K562 (cell line): ENCODE measurements around the gene SLC22A23. TPM values are rescaled to one million over a fixed set of nuclear protein-coding genes. Genes with fewer than 3 reads are reported as not detected.

Experiments
- ATAC-seq: fragments of 200-7000 bp; cut with Tn5 transposase; 3 replicates; pipeline ENCODE4 v1.9.1; 2020; ENCODE audit warnings: moderate library complexity
- BruUV-seq: library from RNA; stranded (reverse); fragments of 400-500 nt; replicated peaks from 2 replicates; lab custom pipeline; 2021; lab: Mats Ljungman, UMichigan
- CTCF ChIA-PET: fragments of 300-600 bp; formaldehyde crosslinking; extraction: SDS; loops from one replicate; lab custom pipeline; 2021; ENCODE audit warnings: low intra/inter-chr PET ratio; lab: Yijun Ruan, JAX
- POLR2A ChIA-PET: fragments of 300-600, 350-650 bp; sonication (Branson Sonifier 250); formaldehyde crosslinking; extraction: SDS; loops from one replicate; lab custom pipeline; 2021; ENCODE audit warnings: antibody characterized with exemption, inconsistent platforms; lab: Yijun Ruan, JAX
- DNase-seq, 4 experiments: peaks; one replicate each; pipeline versions ENCODE4 v3.0.0 to v3.0.0-alpha.2; 2011 to 2018; ENCODE audit warnings: low spot score in 3 of 4, mixed read lengths in 3 of 4; ENCODE audit errors: extremely low read depth in 1 of 4
- FAIRE-seq: peaks from 2 replicates; lab custom pipeline; 2011; peaks lifted over from hg19 to GRCh38; lab: Jason Lieb, UNC
- H2AFZ ChIP-seq: 2 replicates; pipeline ENCODE4 v1.6.0; 2011; ENCODE audit warnings: low read depth, low read length, control low read depth, inconsistent platforms
- H3K27ac ChIP-seq: fragments of 200-600 bp; 3 replicates; pipeline ENCODE4 v1.8.0; 2011; ENCODE audit warnings: low read depth, mild to moderate bottlenecking, control low read depth, inconsistent platforms, low read length, moderate library complexity, mixed read lengths; ENCODE audit errors: extremely low read depth
- H3K27me3 ChIP-seq, 2 experiments: fragments of 300-600 bp in 1 of 2; 2 replicates in 1 of 2; 3 replicates in 1 of 2; pipeline versions ENCODE4 v1.6.0 to v1.8.0; 2011; ENCODE audit warnings: inconsistent platforms in 2 of 2, low read length in 2 of 2, mild to moderate bottlenecking in 1 of 2, mixed read lengths in 1 of 2, moderate library complexity in 1 of 2; ENCODE audit not compliant: control insufficient read depth in 2 of 2, insufficient read depth in 2 of 2
- H3K36me3 ChIP-seq: fragments of 300-600 bp; 3 replicates; pipeline ENCODE4 v1.8.0; 2011; ENCODE audit warnings: mild to moderate bottlenecking, low read length, inconsistent platforms; ENCODE audit not compliant: control insufficient read depth, insufficient read depth
- H3K4me1 ChIP-seq, 2 experiments: fragments of 200-600 bp in 1 of 2; replicated peaks in 1 of 2; 2 replicates in 1 of 2; 3 replicates in 1 of 2; pipeline versions ENCODE4 v1.5.1 to v1.8.0; 2011; ENCODE audit warnings: inconsistent platforms in 2 of 2, low read length in 2 of 2, mild to moderate bottlenecking in 1 of 2, mixed read lengths in 1 of 2, moderate library complexity in 1 of 2; ENCODE audit not compliant: control insufficient read depth in 2 of 2, insufficient read depth in 2 of 2
- H3K4me2 ChIP-seq: 2 replicates; pipeline ENCODE4 v1.6.1; 2011; ENCODE audit warnings: low read length, control low read depth, inconsistent platforms, mixed read lengths; ENCODE audit not compliant: insufficient read depth
- H3K4me3 ChIP-seq: fragments of 200-600 bp; sonication (generic), shearing (Covaris generic); 2 replicates; pipeline ENCODE4 v1.5.1; 2016; ENCODE audit warnings: control low read depth, inconsistent platforms
- H3K79me2 ChIP-seq: fragments of 200-600 bp; 3 replicates; pipeline ENCODE4 v1.8.0; 2011; ENCODE audit warnings: low read length, inconsistent platforms; ENCODE audit not compliant: control insufficient read depth, insufficient read depth
- H3K9ac ChIP-seq, 2 experiments: 2 replicates each; pipeline versions ENCODE4 v1.6.0 to v1.6.1; 2011; ENCODE audit warnings: low read depth in 2 of 2, low read length in 2 of 2, control low read depth in 1 of 2, inconsistent platforms in 1 of 2, mild to moderate bottlenecking in 1 of 2, mixed read lengths in 1 of 2; ENCODE audit not compliant: insufficient read depth in 1 of 2
- H3K9me1 ChIP-seq: one replicate; pipeline ENCODE4 v1.6.0; 2011; ENCODE audit warnings: inconsistent platforms, mild to moderate bottlenecking, low read length, moderate library complexity; ENCODE audit not compliant: control insufficient read depth, insufficient read depth
- H3K9me3 ChIP-seq: replicated peaks from 2 replicates; pipeline ENCODE4 v1.5.1; 2011; ENCODE audit warnings: low read depth, low read length, inconsistent platforms; ENCODE audit not compliant: control insufficient read depth, insufficient read depth
- H4K20me1 ChIP-seq: replicated peaks from 2 replicates; pipeline ENCODE4 v1.6.1; 2011; ENCODE audit warnings: low read length, inconsistent platforms, mixed read lengths; ENCODE audit not compliant: control insufficient read depth, insufficient read depth
- ATF2 ChIP-seq: sonication (generic); formaldehyde crosslinking; IDR thresholded peaks from 2 replicates; pipeline ENCODE4 v1.8.1; 2022; ENCODE audit warnings: missing genetic modification reagents
- EZH2 ChIP-seq: IDR thresholded peaks from 2 replicates; pipeline ENCODE4 v1.6.1; 2012; ENCODE audit warnings: low read depth, mild to moderate bottlenecking, inconsistent platforms, low read length, borderline replicate concordance
- HNRNPLL ChIP-seq: fragments of 200-400 bp; formaldehyde crosslinking; IDR thresholded peaks from 2 replicates; pipeline ENCODE4 v1.6.1; 2017; ENCODE audit warnings: low read length, low read depth, mild to moderate bottlenecking; ENCODE audit not compliant: poor library complexity, severe bottlenecking
- MEIS2 ChIP-seq: fragments of 450-650 bp; IDR thresholded peaks from 2 replicates; pipeline ENCODE4 v1.6.1; 2014; ENCODE audit warnings: mild to moderate bottlenecking; ENCODE audit not compliant: partially characterized antibody
- NR0B1 ChIP-seq: fragments of 450-650 bp; IDR thresholded peaks from one replicate; pipeline ENCODE4 v1.6.1; 2018; ENCODE audit warnings: mild to moderate bottlenecking, moderate library complexity; ENCODE audit not compliant: partially characterized antibody
- PBX2 ChIP-seq, 2 experiments: IDR thresholded peaks in 1 of 2; conservative IDR thresholded peaks in 1 of 2; 2 replicates each; pipeline ENCODE4 v1.6.1; 2016; ENCODE audit warnings: low read depth in 2 of 2, mild to moderate bottlenecking in 1 of 2, missing compliant biosample characterization in 1 of 2, missing genetic modification characterization in 1 of 2, moderate library complexity in 1 of 2
- PKNOX1 ChIP-seq: fragments of 450-650 bp; IDR thresholded peaks from 2 replicates; pipeline ENCODE4 v1.6.1; 2016
- RB1 ChIP-seq: fragments of 450-650 bp; IDR thresholded peaks from 2 replicates; pipeline ENCODE4 v1.6.1; 2017; ENCODE audit warnings: low read depth, mild to moderate bottlenecking
- SMAD2 ChIP-seq: fragments of 150-350 bp; IDR thresholded peaks from 2 replicates; pipeline ENCODE4 v1.6.1; 2014; ENCODE audit warnings: low read depth, mild to moderate bottlenecking, low read length
- YY1 ChIP-seq, 3 experiments: IDR thresholded peaks; 2 replicates each; pipeline ENCODE4 v1.6.1; 2011; ENCODE audit warnings: low read length in 2 of 3, mild to moderate bottlenecking in 2 of 3, moderate library complexity in 2 of 3, borderline replicate concordance in 1 of 3, control low read depth in 1 of 3, low read depth in 1 of 3; ENCODE audit not compliant: insufficient read depth in 3 of 3, insufficient replicate concordance in 2 of 3, control insufficient read depth in 1 of 3, insufficient read length in 1 of 3; ENCODE audit errors: extremely low read depth in 1 of 3
- ZNF764 ChIP-seq: fragments of 250-450 bp; sonication (Bioruptor Pico); IDR thresholded peaks from 2 replicates; pipeline ENCODE4 v1.4.0; 2020; ENCODE audit warnings: low read depth, mild to moderate bottlenecking, moderate library complexity
- WGBS: fragments of 100-300 bp; shearing (Covaris generic); methylation state at CpG from one replicate; pipeline ENCODE4 v1.1.6; 2016; ENCODE audit warnings: low coverage, mixed read lengths; ENCODE audit not compliant: insufficient coverage; ENCODE audit errors: missing lambda C conversion rate; 5-methylcytosine and 5-hydroxymethylcytosine counted together
- in situ Hi-C: fragments of 300-500 bp; cut with MboI; formaldehyde crosslinking; loops from 4 replicates; pipeline ENCODE4 v1.15.0; 2018; ENCODE audit warnings: inconsistent platforms, mixed read lengths
- intact Hi-C: fragments of 100-400 bp; cut with micrococcal nuclease; formaldehyde crosslinking; loops from 2 replicates; pipeline ENCODE4 v1.14.2; 2022
- polyA plus RNA-seq, 8 experiments: library from polyadenylated mRNA; depleted of rRNA in 4 of 8; stranded (reverse) in 5 of 8; unstranded in 3 of 8; fragments of >200 nt; fragmentation: Nextera tagmentation in 2 of 8; fragmentation: Illumina TruSeq in 1 of 8; extraction: Ambion mirVana in 2 of 8; extraction: Trizol in 1 of 8; gene quantifications; 2 replicates each; pipeline versions ENCODE4 v1.2.1 to v1.2.3, GENCODE V29; 2011 to 2014; ENCODE audit warnings: inconsistent platforms in 1 of 8, missing spikeins in 1 of 8
- total RNA-seq, 7 experiments: library from RNA; depleted of rRNA in 6 of 7; stranded (reverse); fragments of >200 nt in 6 of 7; fragmentation: Illumina TruSeq in 2 of 7; extraction: Trizol in 2 of 7; gene quantifications; 2 replicates each; pipeline versions ENCODE4 v1.2.1 to v1.2.3, GENCODE V29; 2011 to 2021; ENCODE audit warnings: low replicate concordance in 1 of 7

SLC22A23 gene
- total and polyA plus RNA-seq, 9 of the 15 experiments (the other 6 are each of a cell fraction or from before 2014, with no cell fraction given), result 0.30 to 8.7 (median 2.5) TPM

GRCh38 chr6:3231247-3232016, 225.4 kb downstream of the SLC22A23 start:
- BruUV-seq, result no TSS peak
- H3K4me1 ChIP-seq, result peaks cover 38 to 50% of the 10 kb centered on the region in 2 experiments
- CTCF ChIA-PET, result no interaction called here
- POLR2A ChIA-PET, result interaction anchor here (0.6 to 0.7 kb wide), 4 partner anchors 12 to 389 kb away, joined by 3 to 5 read pairs (median 3); no protein-coding TSS in a partner anchor
- H3K27ac ChIP-seq, result no peak overlapping the region
- intact Hi-C loops, result no loop called here
- no peaks in the 10 kb centered on the region for H3K9me1 ChIP-seq
- H3K79me2 ChIP-seq, result no peaks in the 10 kb centered on the region
- H2AFZ ChIP-seq, result peak overlapping the region; percentile 30; the same call in 1 of the 2 replicates
- H3K4me2 ChIP-seq, result 0 out of 2 replicates have a peak overlapping the region, but pooled peaks have one; percentile 22
- H3K4me3 ChIP-seq, result no peak overlapping the region
- in situ Hi-C loops, result no loop called here
- H3K27me3 ChIP-seq, result peaks cover 37 to 51% of the 10 kb centered on the region in 2 experiments
- DNase-seq (no peak), ATAC-seq (no peak), FAIRE-seq (no peak)
- H3K9ac ChIP-seq, result peak overlapping the region in 1 of 2 experiments; percentile 75; a peak in 2 of 4 replicates
- H3K9me3 ChIP-seq, result no peaks in the 10 kb centered on the region
- H3K36me3 ChIP-seq, result no peaks in the 10 kb centered on the region
- 38% methylated on average over 46 of the region's 47 CpGs for WGBS
- no peaks in the 10 kb centered on the region for H4K20me1 ChIP-seq
- TF ChIP-seq PKNOX1, result peak; percentile 46; the same call in 1 of the 2 replicates
- TF ChIP-seq YY1 (IDR thresholded peaks at IDR 0.05; ENCODE audit: borderline replicate concordance in 1 of 3, control insufficient read depth in 1 of 3, extremely low read depth in 1 of 3, insufficient read depth in 3 of 3, insufficient read length in 1 of 3, insufficient replicate concordance in 2 of 3, low read depth in 1 of 3, low read length in 2 of 3), result peak in 1 of 3 experiments; percentile 53
- TF ChIP-seq ATF2 (CRISPR knock-in tag), result no peak
- TF ChIP-seq RB1, result 0 out of 2 replicates have a peak, but pooled peaks have one; percentile 22
- TF ChIP-seq PBX2 (CRISPR knock-in tag; IDR thresholded peaks at IDR 0.05; ENCODE audit: low read depth), result no peak
- peak; percentile 75 for TF ChIP-seq PBX2 (tag; conservative IDR thresholded peaks at IDR 0.05; ENCODE audit: low read depth)
- no peak for TF ChIP-seq SMAD2
- TF ChIP-seq ZNF764 (CRISPR knock-in tag), result no peak
- TF ChIP-seq MEIS2, result peak; percentile 70
- TF ChIP-seq NR0B1, result no peak
- TF ChIP-seq HNRNPLL, result peak; percentile 21
- TF ChIP-seq EZH2, result 0 out of 2 replicates have a peak, but pooled peaks have one; percentile 73
